ENCODE data around the gene OSBPL6.

GRCh38 chr2:178211943-178212342, 17.6 kb downstream of the OSBPL6 start:
- TF ChIP-seq MAX (IDR thresholded peaks at IDR 0.05): no peak
- no peak for TF ChIP-seq CTCF (IDR thresholded peaks at IDR 0.05; ENCODE audit: low read depth, low read length, missing input control)
- TF ChIP-seq SP1 (IDR thresholded peaks at IDR 0.05): no peak
- TF ChIP-seq RAD21 (IDR thresholded peaks at IDR 0.05): no peak
- TF ChIP-seq ZBTB33 (IDR thresholded peaks at IDR 0.05): no peak
- TF ChIP-seq REST (IDR thresholded peaks at IDR 0.05): no peak
- TF ChIP-seq TAF1 (conservative IDR thresholded peaks at IDR 0.05): no peak
- TF ChIP-seq EGR1 (IDR thresholded peaks at IDR 0.05; ENCODE audit: low read depth in 2 of 2): no peak
- TF ChIP-seq NR2F2 (IDR thresholded peaks at IDR 0.05): no peak
- no peak for TF ChIP-seq HNF4G (IDR thresholded peaks at IDR 0.05)
- no peak for TF ChIP-seq JUND (IDR thresholded peaks at IDR 0.05)
- no peak for TF ChIP-seq RXRA (IDR thresholded peaks at IDR 0.05)
- TF ChIP-seq FOXA1 (IDR thresholded peaks at IDR 0.05): no peak
- no peak for TF ChIP-seq ATF3 (IDR thresholded peaks at IDR 0.05)

All from liver (tissue), 3 donors.